ENCODE data around the gene HNRNPA2B1.

HNRNPA2B1 gene

GRCh38 chr7:26140380-26140779, 60.2 kb downstream of the HNRNPA2B1 start:
- Histone ChIP-seq H3K27ac (ENCODE audit: low read length) (no peak overlapping the region), H3K4me3 (ENCODE audit: low read length in 2 of 2) (no peak overlapping the region), H3K9me3 (ENCODE audit: control insufficient read depth in 2 of 2, low read length in 2 of 2) (no peaks in the 10 kb centered on the region), H3K27me3 (ENCODE audit: control insufficient read depth in 1 of 2, insufficient read depth in 2 of 2, low read length in 2 of 2) (no peaks in the 10 kb centered on the region), H3K36me3 (ENCODE audit: control insufficient read depth in 2 of 2, insufficient read depth in 2 of 2, low read length in 2 of 2) (no peaks in the 10 kb centered on the region), H3K4me1 (ENCODE audit: control insufficient read depth, insufficient read depth, low read length) (no peaks in the 10 kb centered on the region), H3K9ac (ENCODE audit: low read length in 2 of 2) (no peak overlapping the region)
